IPS-18a (cell line): ENCODE data around the gene LSM2.
"Not testable (repeated sequence)": the region's sequence is repeated elsewhere in the genome, so short reads cannot be mapped to it uniquely, and the experiment has no call there.

ENCODE experiments used
- H3K27ac ChIP-seq: one replicate; pipeline ENCODE4 v1.5.1; 2013; ENCODE audit warnings: low read length
- H3K27me3 ChIP-seq: one replicate; pipeline ENCODE4 v1.6.1; 2013; ENCODE audit warnings: mild to moderate bottlenecking, low read length; ENCODE audit not compliant: control insufficient read depth, insufficient read depth
- H3K36me3 ChIP-seq: one replicate; pipeline ENCODE4 v1.6.1; 2013; ENCODE audit warnings: low read depth, low read length; ENCODE audit not compliant: control insufficient read depth
- H3K4me1 ChIP-seq: one replicate; pipeline ENCODE4 v1.6.1; 2013; ENCODE audit warnings: low read depth, low read length; ENCODE audit not compliant: control insufficient read depth
- H3K4me3 ChIP-seq: one replicate; pipeline ENCODE4 v1.5.1; 2013; ENCODE audit warnings: low read length
- H3K9ac ChIP-seq: one replicate; pipeline ENCODE4 v1.6.1; 2013; ENCODE audit warnings: mild to moderate bottlenecking, low read length, moderate library complexity
- H3K9me3 ChIP-seq: one replicate; pipeline ENCODE4 v1.6.1; 2013; ENCODE audit warnings: low read depth, low read length; ENCODE audit not compliant: control insufficient read depth

LSM2 gene

GRCh38 chr6:31811645-31812044, 4.9 kb upstream of the LSM2 start:
- Histone ChIP-seq H3K4me3 (no peak overlapping the region), H3K9me3 (no peaks in the 10 kb centered on the region), H3K27me3 (no peaks in the 10 kb centered on the region), H3K9ac (no peak overlapping the region), H3K36me3 (no peaks in the 10 kb centered on the region), H3K27ac (no peak overlapping the region), H3K4me1 (peaks cover 5% of the 10 kb centered on the region)

DNA sequence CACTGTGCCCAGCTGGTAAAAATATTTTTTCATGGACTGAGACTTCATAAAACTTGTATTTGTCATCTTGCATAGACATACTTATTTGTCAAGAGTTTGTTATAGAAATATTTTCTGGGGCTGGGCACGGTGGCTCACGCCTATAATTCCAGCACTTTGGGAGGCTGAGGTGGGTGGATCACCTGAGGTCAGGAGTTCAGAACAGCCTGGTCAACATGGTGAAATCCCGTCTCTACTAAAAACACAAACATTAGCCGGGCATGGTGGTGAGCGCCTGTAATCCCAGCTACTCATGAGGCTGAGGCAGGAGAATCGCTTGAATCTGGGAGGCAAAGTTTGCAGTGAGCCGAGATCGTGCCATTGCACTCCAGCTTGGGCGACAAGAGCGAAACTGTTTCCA, 1.8 kb upstream of the LSM2 start:
- not testable (repeated sequence) for H3K9me3 ChIP-seq, H3K4me1 ChIP-seq, H3K27me3 ChIP-seq, H3K27ac ChIP-seq, H3K9ac ChIP-seq, H3K4me3 ChIP-seq, H3K36me3 ChIP-seq

DNA sequence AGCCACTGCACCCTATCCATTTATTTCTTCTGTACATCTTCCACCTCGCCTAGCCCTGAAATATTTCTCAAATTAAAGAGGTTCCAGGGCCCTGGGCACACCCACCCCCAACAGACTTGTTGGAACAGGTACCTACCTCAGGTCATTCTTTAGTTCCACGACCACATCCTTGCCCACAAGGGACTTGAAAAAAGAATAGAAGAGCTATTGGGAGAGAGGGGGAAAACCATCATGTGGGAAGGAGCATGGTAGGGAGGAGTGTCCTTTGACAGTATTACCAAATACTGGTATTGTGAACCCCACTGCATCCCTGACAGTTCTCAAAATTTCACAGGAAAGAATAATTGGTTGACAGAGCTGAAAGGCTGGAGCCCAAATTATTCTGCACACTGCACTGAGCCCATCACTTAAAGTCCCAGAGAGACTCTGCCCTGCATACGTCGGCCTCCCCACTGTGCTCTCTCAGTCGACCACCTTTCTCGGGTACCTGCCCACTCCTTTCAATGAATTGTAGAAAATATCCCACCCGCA, 762 bp downstream of the LSM2 start:
- no peaks in the 10 kb centered on the region for H3K27me3 ChIP-seq
- H3K9ac ChIP-seq = peak overlapping the region; percentile 98
- H3K36me3 ChIP-seq = peaks cover 9% of the 10 kb centered on the region
- H3K9me3 ChIP-seq = no peaks in the 10 kb centered on the region
- H3K4me3 ChIP-seq = peak overlapping the region; percentile 98
- H3K27ac ChIP-seq = peak overlapping the region; percentile 94
- peaks cover 4% of the 10 kb centered on the region for H3K4me1 ChIP-seq

DNA sequence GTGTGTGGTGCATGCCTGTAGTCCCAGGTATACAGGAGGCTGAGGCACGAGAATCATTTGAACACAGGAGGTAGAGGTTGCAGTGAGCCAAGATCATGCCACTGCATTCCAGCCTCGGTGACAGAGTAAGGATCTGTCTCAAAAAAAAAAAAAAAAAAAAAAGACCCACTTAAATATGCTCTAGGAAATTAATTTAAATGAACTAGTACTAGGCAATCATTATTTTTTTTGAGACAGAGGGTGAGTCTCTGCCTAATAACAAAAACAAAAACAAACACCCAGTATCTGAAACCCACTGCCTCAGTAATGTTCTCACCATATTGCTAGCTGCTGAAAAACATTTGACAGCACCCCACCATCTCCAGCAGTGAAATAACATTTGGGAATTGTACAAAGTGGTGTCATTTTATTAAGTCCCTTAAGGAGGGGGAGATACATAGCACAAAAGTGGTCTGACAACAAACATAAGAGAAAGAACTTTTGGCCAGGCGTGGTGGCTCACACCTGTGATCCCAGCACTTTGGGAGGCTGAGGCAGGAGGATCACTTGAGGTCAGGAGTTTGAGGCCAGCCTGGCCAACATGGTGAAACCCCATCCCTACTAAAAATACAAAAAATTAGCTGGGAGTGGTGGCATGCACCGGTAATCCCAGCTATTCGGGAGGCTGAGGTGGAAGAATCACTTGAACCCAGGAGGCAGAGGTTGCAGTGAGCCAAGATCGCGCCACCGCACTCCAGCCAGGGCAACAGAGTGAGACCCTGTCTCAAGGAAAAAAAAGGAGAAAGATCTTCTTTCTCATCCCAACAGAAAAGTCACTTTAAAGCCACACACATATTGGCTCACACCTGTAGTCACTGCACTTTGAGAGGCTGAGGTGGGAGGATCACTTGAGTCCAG, 5.5 kb downstream of the LSM2 start:
- H3K36me3 ChIP-seq = peaks cover 16% of the 10 kb centered on the region
- H3K4me1 ChIP-seq = not testable (repeated sequence)

DNA sequence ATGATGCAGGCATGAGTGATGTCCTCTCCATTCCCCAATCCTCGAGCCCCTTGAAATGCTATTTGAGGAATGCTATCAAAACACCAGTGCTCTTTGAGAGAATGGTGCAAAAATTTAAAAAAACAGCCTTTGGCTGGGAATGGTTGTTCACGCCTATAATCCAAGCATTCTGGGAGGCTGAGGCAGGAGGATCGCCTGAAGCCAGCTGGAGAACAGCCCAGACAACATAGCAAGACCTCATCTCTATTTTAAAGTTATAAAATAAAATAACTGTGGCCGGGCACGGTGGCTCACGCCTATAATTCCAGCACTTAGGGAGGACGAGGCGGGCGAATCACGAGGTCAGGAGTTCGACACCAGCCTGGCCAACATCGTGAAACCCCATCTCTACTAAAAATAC, 7.0 kb downstream of the LSM2 start:
- Histone ChIP-seq H3K36me3 (peaks cover 16% of the 10 kb centered on the region), H3K27ac (no peak overlapping the region), H3K4me1 (no peaks in the 10 kb centered on the region), H3K4me3 (no peak overlapping the region), H3K9me3 (no peaks in the 10 kb centered on the region), H3K9ac (no peak overlapping the region), H3K27me3 (no peaks in the 10 kb centered on the region)

More for the DNA sequence above, 5.5 kb downstream of the LSM2 start:
- not testable (repeated sequence) for H3K27ac ChIP-seq, H3K9me3 ChIP-seq, H3K9ac ChIP-seq, H3K4me3 ChIP-seq, H3K27me3 ChIP-seq

DNA sequence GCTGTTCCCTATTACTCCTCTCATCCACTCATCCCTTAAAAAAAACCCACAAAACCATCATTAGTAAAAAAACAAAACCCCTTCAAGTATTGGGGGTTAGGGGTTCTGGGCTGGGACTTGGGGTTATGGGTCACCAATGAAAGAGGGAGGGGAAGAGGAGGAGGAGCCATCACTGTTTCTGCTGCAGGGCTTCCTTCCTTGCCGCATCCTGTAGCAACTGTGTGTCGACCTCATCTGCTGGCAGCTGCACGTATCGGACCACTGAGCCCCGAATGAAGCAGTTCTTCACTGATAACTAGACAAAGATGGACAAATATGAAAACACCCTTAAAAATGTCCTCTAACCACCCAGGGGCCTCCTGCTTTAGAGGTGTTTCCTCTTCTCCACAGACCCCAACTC, 9.2 kb downstream of the LSM2 start:
- H3K4me3 ChIP-seq = no peak overlapping the region
- H3K27ac ChIP-seq = no peak overlapping the region
- H3K36me3 ChIP-seq = peaks cover 13% of the 10 kb centered on the region
- H3K27me3 ChIP-seq = no peaks in the 10 kb centered on the region
- H3K9ac ChIP-seq = no peak overlapping the region
- H3K4me1 ChIP-seq = peaks cover 5% of the 10 kb centered on the region
- H3K9me3 ChIP-seq = no peaks in the 10 kb centered on the region

- H3K9ac ChIP-seq = no peak overlapping the region
- H3K4me1 ChIP-seq = peaks cover 5% of the 10 kb centered on the region
- no peaks in the 10 kb centered on the region for H3K27me3 ChIP-seq
- no peaks in the 10 kb centered on the region for H3K9me3 ChIP-seq
- H3K4me3 ChIP-seq = no peak overlapping the region
- H3K27ac ChIP-seq = no peak overlapping the region
- H3K36me3 ChIP-seq = peaks cover 19% of the 10 kb centered on the region
Observed at GRCh38 chr6:31796993-31797385, 9.8 kb downstream of the LSM2 start.

GRCh38 chr6:31795616-31796298, 11.0 kb downstream of the LSM2 start, which contains the start of gene VARS1:
Gene VARS1 (minus strand): TSS chr6:31795752. CDS start chr6:31795217, 535 bp downstream.
- Histone ChIP-seq H3K27me3 (no peaks in the 10 kb centered on the region), H3K36me3 (peaks cover 23% of the 10 kb centered on the region), H3K27ac (peak within 1 kb of the TSS; percentile 81), H3K4me3 (peak within 1 kb of the TSS; percentile 100), H3K9me3 (no peaks in the 10 kb centered on the region), H3K4me1 (peaks cover 5% of the 10 kb centered on the region), H3K9ac (peak within 1 kb of the TSS; percentile 99)

DNA sequence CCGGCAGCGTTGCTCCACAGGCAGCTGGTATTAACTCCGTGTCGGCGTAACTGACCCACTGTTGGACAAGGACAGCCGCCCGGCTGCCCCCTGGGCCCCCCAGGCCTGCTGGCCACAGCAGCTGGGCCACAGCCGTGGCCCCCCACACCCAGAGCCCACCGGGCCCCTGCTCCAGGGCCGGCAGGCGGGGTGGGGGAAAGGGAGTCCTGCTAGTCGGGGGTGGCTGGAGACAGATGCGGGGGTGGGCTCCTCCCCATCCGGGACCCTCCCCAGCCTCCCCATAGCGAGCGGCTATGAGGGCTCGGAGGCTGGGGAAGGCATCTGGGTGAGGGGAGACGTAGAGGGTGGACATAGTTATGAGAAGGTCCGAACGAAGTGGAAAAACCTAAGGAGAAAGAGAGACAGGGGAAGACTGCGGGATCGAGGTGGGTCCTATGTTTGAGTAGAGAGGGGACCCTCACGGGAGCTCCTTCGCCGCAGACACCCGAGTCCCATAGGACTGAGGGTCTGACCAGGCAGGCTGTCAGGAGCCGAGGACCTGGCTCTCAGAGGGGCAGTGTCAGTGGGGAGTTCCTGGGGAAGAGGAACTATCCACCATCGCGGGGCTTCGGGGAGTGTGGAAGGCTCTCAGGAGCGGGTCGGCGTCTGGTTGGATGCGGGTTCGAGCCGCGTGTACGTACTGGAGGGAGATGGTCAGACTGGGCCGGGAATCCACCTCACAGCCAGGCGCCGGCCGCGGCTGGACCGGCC, 11.7 kb downstream of the LSM2 start:
- no peaks in the 10 kb centered on the region for H3K27me3 ChIP-seq
- H3K27ac ChIP-seq = peak overlapping the region; percentile 81
- H3K4me3 ChIP-seq = peak overlapping the region; percentile 100
- H3K9ac ChIP-seq = peak overlapping the region; percentile 99
- no peaks in the 10 kb centered on the region for H3K9me3 ChIP-seq
- peaks cover 30% of the 10 kb centered on the region for H3K36me3 ChIP-seq
- peaks cover 5% of the 10 kb centered on the region for H3K4me1 ChIP-seq

- H3K4me1 ChIP-seq = peaks cover 5% of the 10 kb centered on the region
- H3K27me3 ChIP-seq = no peaks in the 10 kb centered on the region
- peak overlapping the region; percentile 100 for H3K4me3 ChIP-seq
- no peaks in the 10 kb centered on the region for H3K9me3 ChIP-seq
- H3K27ac ChIP-seq = no peak overlapping the region
- H3K9ac ChIP-seq = peak overlapping the region; percentile 99
- peaks cover 34% of the 10 kb centered on the region for H3K36me3 ChIP-seq
Observed at GRCh38 chr6:31794294-31794865, 12.4 kb downstream of the LSM2 start.

GRCh38 chr6:31793927-31794245, 12.9 kb downstream of the LSM2 start:
- not testable (repeated sequence) for H3K27me3 ChIP-seq, H3K9me3 ChIP-seq, H3K9ac ChIP-seq, H3K27ac ChIP-seq, H3K4me1 ChIP-seq
- H3K4me3 ChIP-seq = peak overlapping the region; percentile 100
- H3K36me3 ChIP-seq = peaks cover 37% of the 10 kb centered on the region
